GM12892 (cell line): ENCODE results near the gene CACNA1F.

ENCODE experiments used
- DNase-seq: peaks from one replicate; pipeline ENCODE4 v3.0.0; 2011; ENCODE audit not compliant: insufficient read length
- FAIRE-seq: peaks from 2 replicates; lab custom pipeline; 2011; peaks lifted over from hg19 to GRCh38; lab: Jason Lieb, UNC
- POLR2A ChIP-seq: IDR thresholded peaks from 2 replicates; pipeline ENCODE4 v1.6.1; 2011; ENCODE audit warnings: low read depth, low read length, control low read depth
- POLR2AphosphoS5 ChIP-seq: IDR thresholded peaks from 2 replicates; pipeline ENCODE4 v1.6.1; 2011; ENCODE audit warnings: low read depth, low read length, control low read depth
- TAF1 ChIP-seq: IDR thresholded peaks from 2 replicates; pipeline ENCODE4 v1.6.1; 2011; ENCODE audit warnings: low read depth, mild to moderate bottlenecking, control low read depth, low read length, borderline replicate concordance

The CACNA1F gene

DNA sequence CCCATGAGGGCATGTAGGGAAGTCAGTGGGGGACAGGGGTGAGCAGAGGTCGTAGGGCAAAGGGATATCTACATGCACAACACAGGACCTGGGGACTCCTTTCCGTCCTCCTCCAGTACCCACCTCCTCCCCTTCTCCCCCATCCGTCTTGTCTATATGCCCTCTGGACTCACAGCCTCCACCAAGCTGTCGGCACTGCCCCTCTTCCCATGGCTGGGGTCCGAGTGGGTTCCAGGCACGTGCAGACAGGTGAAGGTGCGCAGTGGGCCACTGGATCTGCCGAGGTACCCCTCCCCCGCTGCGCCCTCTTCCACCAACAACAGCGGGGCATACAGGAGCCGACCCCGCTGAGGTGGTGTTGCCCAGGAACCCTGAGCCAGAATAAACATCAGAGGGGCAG lies 27.7 kb downstream of the CACNA1F start:
- DNase-seq (no peak), FAIRE-seq (no peak)
- TF ChIP-seq POLR2A: no peak
- TF ChIP-seq TAF1: no peak
- no peak for TF ChIP-seq POLR2AphosphoS5

DNA sequence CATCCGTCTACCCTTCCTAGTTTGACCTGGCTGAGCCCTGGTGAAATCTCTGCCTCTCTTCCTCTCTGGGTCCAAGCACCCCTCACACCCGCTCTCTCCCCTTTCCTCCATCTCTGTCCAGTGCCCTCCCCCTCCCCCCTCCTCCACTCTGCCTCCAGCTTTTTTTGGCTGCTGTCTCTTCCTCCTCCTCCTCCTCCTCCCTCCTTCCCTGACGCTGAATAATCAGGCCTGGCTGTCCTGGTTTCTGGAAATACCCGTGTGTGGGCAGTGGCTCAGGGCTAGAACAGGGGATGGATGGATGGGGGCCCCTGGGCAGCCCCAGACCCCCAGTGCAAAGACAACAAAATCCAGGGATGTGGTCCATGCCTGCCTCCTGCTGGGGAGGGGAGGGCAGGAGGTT lies 28.4 kb downstream of the CACNA1F start:
- TF ChIP-seq POLR2A (no peak), POLR2AphosphoS5 (no peak), TAF1 (no peak)
- no peak for DNase-seq
- FAIRE-seq: no peak

DNA sequence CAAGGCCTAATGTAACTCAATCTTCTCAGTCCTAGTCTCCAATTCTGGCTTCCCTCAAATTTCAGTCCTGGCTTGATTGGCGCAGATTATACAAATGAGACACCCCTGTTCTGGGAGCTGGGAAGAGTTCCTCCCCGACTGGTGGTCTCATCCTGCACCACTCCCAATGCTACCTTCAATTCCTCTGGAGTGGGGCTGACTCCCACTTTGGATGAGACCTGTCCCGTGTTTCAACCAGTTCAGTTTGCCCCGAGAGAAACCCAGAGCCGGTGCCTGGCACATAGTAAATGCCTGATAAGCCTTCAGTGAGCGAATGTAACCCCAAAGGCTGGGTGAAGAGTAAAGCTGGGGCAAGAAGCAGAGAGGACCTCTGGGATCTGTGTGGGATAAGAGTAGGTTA lies 29.1 kb downstream of the CACNA1F start:
- TF ChIP-seq POLR2A: no peak
- FAIRE-seq (no peak), DNase-seq (no peak)

DNA sequence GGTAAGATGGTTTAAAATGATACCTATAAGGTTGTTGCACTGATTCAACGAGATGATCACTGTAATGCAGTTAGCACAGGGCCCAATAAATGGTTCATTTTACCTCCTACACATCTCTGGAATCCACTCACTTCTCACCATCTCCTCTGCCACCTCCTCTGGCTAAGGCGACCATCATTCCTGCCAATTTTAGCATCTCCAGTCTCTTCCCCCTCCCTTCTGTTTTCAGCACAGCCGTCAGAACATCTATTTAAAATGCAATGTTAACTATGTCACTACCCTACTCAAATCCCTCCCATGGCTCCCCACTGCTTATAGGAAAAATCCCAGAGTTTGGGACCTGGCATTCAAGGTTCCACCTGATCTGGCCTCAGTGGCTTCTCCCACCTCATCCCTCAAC lies 29.6 kb downstream of the CACNA1F start:
- FAIRE-seq (no peak), DNase-seq (no peak)
- no peak for TF ChIP-seq POLR2A
- TF ChIP-seq TAF1: no peak
- no peak for TF ChIP-seq POLR2AphosphoS5

DNA sequence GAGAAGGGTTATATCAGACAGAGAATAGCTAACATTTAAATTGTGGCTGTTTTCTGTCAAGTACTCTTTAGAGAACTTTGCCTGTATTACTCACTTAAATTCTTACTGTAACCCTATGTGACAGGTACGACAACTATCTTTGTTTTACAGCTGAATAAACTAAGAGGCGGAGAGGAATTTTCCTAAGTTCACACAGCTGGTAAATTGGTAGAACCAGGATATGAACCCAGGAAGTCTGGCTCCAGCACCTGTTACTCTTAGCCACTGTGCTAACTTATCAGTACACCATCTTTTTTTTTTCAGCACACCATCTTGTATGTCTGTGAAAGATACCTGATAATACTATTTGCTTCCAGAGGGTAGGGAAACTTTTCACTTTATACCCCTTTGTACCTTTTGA lies 31.1 kb downstream of the CACNA1F start:
- FAIRE-seq: peak; percentile 9
- TF ChIP-seq POLR2A: no peak
- TF ChIP-seq TAF1: no peak
- no peak for TF ChIP-seq POLR2AphosphoS5
- no peak for DNase-seq

DNA sequence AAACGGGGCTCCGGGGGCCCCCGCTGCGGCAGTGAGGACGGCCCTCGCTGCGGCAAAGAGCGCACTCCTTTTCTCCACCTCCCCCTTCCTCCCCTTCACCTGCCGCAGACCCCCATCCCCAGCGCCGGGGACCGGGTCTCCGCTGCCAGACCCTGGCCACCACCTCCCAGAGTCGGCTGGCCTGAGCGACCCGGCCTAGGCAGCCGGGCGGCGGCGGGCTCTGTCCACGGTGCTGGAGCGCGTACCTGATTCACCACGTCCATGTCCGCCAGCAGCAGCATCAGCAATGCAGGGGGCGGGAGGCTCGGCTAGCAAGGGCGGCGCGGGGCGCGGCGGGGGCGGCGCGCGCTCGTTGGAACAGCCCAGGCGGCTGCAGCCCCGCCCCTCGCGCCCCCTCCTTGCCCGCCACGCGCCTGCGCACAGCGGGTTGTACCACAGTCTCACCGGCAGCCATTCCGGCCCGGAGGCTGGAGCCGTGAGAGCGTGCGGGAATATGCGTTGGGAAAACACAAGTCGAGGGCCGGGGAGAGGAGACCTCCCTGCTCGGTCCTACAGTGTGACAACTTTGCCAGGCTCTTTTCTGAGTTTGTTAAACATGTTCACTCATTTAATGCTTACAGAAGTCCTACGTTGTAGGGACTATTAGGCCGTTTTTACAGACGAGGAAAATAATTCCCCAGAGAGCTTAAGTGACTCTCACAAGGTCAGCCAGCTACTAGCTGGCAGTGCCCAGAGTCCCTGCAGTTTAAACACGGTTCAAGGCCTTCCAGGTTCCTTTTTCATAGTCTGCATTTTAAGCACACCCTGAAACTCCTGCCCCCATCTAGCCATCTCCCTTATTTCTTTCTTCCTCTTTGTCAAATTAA lies 33.0 kb downstream of the CACNA1F start, which contains the start of gene SYP:
Gene SYP (minus strand): TSS at position 288 of the 866 bp plus-strand sequence. CDS start 7 bp downstream, at position 281.
- TF ChIP-seq TAF1 (no peak), POLR2A (peak; percentile 76; the same call in 1 of the 2 replicates), POLR2AphosphoS5 (peak; percentile 66)

DNA sequence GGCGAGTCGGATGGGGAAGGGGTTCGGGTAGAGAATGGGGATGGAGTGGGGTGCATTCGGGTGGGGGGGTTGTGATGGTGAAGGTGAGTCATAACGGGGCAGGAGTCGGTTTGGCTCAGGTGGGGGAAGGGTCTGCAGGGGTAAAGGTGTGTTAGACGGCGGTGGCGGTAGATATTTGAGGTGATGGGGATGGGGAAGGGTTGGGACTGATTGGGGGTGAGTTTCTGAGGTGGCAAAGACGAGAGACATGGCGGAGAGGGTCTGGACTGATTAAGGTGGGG lies 33.9 kb downstream of the CACNA1F start:
- no peak for DNase-seq
- FAIRE-seq: no peak
- TF ChIP-seq POLR2AphosphoS5: no peak
- TF ChIP-seq TAF1: no peak
- TF ChIP-seq POLR2A: no peak

More for the DNA sequence above, 33.0 kb downstream of the CACNA1F start, which contains the start of gene SYP:
- DNase-seq (peak; percentile 88), FAIRE-seq (peak; percentile 78)

DNA sequence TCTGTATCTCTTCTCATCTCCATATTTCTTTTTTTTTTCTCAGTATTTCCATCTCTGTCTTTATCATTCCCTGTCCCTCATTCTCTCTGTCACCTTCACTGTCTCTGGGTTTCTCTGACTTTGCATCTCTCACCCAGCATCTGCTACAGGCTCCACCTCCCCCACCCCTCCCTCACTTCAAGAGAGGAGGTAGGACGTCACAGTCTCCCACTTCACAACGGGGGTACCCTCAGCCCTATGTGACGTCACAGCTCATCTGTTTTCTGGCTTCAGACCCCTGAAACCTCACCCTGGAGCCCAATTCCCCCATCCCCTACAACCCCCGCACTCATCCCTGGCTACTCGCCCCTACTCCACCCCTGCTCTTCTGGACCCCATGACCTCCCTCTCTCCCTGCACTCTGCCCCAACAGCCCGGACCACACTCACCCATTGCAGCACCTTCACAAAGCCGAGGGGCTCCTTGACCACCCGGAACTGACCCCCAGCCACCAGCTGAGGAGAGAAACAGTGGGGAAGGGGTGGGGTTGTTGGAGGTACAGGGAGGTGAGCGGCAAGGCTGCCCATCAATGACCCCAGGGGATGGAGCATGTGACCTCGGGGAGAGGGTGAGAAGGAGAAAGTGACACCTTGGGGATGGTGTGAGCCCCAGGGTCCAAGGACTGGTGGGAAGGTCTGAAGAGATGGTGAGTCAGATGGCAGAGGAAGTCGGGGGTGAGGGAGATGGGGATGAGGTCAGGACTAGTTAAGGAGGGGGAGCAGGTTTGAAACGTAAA lies 34.4 kb downstream of the CACNA1F start:
- DNase-seq: no peak
- no peak for TF ChIP-seq TAF1
- no peak for TF ChIP-seq POLR2AphosphoS5
- no peak for TF ChIP-seq POLR2A

DNA sequence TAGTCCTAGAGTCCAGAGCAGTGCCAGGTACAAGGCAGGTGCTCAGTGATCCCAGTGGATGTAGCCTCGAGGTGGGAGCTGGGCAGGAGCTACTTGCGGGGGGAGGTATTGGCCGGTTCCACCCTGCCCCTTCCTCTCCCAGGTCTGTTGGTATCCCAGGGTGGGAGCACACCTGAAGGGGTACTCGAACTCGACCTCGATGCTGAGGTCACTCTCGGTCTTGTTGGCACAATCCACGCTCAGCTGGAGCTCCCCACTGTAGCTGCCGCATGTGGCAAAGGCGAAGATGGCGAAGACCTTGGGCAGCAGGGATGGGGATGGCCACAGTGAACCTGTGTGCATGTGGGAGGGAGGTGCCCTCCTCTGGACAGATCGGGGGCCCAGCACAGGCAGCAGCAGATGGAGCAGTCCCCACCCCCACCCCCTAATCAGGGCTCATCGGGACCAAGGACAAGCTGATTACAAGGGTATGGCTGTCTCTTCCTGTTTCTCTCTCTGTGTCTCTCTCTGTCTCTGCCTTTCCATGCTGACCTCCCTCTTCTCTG lies 35.5 kb downstream of the CACNA1F start:
- DNase-seq: no peak
- no peak for FAIRE-seq
- TF ChIP-seq TAF1 (no peak), POLR2A (no peak), POLR2AphosphoS5 (no peak)

More for the DNA sequence above, 34.4 kb downstream of the CACNA1F start:
- no peak for FAIRE-seq

DNA sequence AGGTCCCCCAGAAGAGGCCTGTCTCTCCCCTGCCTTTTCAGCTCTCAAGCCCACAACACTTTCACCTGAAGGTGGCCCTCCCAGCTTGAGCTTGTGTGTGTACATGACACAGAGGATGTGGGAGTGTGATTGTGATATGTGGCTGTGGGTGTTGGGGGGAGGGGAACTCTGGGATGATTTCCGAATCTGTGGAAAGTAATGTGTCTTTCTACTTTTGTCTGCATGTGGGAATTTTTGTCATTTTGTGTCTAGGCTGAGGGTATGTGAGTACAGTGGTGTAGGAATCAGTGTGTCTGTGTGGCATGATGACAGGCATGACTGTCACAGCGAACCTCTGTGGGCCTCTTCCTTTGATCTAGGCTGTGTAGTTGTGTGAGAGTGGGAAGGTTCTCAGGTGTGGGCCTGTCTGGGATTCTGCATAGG lies 39.6 kb downstream of the CACNA1F start:
- FAIRE-seq (no peak), DNase-seq (no peak)
- no peak for TF ChIP-seq POLR2AphosphoS5
- no peak for TF ChIP-seq POLR2A
- no peak for TF ChIP-seq TAF1

DNA sequence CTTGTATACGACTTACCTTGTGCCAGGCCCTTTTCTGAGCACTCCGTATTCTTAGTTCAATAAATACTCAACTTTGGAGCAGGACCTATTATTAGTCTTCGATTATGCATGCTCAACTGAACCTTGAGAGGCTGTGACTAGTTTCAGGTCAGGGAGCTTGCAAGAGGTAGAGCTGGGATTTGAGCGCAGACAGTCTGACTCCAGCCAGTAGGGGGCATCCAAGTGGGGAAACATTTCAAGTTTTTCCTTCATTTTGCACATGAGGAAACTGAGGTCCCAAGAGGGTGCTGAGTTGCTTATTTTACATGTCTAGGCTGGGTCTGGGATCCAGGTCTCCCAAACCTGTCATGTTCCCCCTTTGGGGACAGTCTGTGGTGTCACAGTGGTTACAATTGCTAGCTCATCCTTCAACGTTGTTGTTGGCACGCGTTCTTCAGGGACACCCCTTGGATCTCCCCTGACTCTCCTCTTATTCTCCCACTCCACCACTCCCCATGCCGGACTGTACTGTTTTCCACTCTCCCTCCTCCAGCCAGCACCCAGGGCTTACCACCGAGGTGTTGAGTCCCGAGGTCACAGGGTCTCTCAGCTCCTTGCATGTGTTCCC lies 40.3 kb downstream of the CACNA1F start:
- TF ChIP-seq TAF1 (no peak), POLR2AphosphoS5 (no peak), POLR2A (no peak)
- no peak for DNase-seq
- FAIRE-seq: no peak
